ENCODE measurements around the gene ROBO1. TPM values are rescaled to one million over a fixed set of nuclear protein-coding genes. Genes with fewer than 3 reads are reported as not detected.

The ROBO1 gene
- total and polyA plus RNA-seq, 2 of the 8 experiments (the other 6 are each of a cell fraction or from before 2014, with no cell fraction given) = 51.4 to 91.0 TPM

DNA sequence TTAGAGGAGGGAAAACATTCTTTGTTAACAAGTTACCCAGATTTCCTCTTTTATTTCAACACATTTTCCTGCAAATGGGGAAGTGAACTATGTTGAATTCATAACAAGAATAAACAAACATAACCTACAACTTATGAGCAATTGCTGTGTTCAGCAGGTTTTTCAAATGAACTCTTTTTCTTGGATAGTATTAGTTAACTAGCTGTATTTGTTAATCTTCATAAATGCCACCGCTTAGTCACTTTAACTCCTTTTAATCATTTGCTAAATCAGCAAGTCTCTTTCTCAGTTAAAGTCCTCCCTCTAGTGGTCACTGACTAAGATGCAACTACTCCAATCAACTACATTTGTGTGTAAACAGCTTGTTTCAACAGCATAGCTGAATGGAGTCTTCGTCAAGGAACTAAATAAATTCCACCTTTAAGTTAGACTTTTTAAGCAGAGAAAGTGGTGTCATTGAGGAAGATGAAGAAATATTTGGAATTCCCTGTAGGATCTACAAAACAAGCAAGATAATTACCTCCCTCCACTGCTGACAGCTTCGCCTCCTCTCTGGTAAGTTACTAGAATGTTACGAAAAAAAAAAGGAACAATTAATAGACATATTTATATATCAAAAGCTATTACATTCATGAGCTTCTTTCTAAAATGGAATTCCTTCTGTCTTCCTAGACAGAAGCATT, 1122.0 kb downstream of the ROBO1 start (continued):
- TF ChIP-seq, protein P1, sequence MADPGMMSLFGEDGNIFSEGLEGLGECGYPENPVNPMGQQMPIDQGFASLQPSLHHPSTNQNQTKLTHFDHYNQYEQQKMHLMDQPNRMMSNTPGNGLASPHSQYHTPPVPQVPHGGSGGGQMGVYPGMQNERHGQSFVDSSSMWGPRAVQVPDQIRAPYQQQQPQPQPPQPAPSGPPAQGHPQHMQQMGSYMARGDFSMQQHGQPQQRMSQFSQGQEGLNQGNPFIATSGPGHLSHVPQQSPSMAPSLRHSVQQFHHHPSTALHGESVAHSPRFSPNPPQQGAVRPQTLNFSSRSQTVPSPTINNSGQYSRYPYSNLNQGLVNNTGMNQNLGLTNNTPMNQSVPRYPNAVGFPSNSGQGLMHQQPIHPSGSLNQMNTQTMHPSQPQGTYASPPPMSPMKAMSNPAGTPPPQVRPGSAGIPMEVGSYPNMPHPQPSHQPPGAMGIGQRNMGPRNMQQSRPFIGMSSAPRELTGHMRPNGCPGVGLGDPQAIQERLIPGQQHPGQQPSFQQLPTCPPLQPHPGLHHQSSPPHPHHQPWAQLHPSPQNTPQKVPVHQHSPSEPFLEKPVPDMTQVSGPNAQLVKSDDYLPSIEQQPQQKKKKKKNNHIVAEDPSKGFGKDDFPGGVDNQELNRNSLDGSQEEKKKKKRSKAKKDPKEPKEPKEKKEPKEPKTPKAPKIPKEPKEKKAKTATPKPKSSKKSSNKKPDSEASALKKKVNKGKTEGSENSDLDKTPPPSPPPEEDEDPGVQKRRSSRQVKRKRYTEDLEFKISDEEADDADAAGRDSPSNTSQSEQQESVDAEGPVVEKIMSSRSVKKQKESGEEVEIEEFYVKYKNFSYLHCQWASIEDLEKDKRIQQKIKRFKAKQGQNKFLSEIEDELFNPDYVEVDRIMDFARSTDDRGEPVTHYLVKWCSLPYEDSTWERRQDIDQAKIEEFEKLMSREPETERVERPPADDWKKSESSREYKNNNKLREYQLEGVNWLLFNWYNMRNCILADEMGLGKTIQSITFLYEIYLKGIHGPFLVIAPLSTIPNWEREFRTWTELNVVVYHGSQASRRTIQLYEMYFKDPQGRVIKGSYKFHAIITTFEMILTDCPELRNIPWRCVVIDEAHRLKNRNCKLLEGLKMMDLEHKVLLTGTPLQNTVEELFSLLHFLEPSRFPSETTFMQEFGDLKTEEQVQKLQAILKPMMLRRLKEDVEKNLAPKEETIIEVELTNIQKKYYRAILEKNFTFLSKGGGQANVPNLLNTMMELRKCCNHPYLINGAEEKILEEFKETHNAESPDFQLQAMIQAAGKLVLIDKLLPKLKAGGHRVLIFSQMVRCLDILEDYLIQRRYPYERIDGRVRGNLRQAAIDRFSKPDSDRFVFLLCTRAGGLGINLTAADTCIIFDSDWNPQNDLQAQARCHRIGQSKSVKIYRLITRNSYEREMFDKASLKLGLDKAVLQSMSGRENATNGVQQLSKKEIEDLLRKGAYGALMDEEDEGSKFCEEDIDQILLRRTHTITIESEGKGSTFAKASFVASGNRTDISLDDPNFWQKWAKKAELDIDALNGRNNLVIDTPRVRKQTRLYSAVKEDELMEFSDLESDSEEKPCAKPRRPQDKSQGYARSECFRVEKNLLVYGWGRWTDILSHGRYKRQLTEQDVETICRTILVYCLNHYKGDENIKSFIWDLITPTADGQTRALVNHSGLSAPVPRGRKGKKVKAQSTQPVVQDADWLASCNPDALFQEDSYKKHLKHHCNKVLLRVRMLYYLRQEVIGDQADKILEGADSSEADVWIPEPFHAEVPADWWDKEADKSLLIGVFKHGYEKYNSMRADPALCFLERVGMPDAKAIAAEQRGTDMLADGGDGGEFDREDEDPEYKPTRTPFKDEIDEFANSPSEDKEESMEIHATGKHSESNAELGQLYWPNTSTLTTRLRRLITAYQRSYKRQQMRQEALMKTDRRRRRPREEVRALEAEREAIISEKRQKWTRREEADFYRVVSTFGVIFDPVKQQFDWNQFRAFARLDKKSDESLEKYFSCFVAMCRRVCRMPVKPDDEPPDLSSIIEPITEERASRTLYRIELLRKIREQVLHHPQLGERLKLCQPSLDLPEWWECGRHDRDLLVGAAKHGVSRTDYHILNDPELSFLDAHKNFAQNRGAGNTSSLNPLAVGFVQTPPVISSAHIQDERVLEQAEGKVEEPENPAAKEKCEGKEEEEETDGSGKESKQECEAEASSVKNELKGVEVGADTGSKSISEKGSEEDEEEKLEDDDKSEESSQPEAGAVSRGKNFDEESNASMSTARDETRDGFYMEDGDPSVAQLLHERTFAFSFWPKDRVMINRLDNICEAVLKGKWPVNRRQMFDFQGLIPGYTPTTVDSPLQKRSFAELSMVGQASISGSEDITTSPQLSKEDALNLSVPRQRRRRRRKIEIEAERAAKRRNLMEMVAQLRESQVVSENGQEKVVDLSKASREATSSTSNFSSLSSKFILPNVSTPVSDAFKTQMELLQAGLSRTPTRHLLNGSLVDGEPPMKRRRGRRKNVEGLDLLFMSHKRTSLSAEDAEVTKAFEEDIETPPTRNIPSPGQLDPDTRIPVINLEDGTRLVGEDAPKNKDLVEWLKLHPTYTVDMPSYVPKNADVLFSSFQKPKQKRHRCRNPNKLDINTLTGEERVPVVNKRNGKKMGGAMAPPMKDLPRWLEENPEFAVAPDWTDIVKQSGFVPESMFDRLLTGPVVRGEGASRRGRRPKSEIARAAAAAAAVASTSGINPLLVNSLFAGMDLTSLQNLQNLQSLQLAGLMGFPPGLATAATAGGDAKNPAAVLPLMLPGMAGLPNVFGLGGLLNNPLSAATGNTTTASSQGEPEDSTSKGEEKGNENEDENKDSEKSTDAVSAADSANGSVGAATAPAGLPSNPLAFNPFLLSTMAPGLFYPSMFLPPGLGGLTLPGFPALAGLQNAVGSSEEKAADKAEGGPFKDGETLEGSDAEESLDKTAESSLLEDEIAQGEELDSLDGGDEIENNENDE (IDR thresholded peaks at IDR 0.05; ENCODE audit: insufficient replicate concordance, low read length) = peak; percentile 32
- TF ChIP-seq, protein P2, sequence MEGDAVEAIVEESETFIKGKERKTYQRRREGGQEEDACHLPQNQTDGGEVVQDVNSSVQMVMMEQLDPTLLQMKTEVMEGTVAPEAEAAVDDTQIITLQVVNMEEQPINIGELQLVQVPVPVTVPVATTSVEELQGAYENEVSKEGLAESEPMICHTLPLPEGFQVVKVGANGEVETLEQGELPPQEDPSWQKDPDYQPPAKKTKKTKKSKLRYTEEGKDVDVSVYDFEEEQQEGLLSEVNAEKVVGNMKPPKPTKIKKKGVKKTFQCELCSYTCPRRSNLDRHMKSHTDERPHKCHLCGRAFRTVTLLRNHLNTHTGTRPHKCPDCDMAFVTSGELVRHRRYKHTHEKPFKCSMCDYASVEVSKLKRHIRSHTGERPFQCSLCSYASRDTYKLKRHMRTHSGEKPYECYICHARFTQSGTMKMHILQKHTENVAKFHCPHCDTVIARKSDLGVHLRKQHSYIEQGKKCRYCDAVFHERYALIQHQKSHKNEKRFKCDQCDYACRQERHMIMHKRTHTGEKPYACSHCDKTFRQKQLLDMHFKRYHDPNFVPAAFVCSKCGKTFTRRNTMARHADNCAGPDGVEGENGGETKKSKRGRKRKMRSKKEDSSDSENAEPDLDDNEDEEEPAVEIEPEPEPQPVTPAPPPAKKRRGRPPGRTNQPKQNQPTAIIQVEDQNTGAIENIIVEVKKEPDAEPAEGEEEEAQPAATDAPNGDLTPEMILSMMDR (IDR thresholded peaks at IDR 0.05; ENCODE audit: control extremely low read depth in 1 of 3, insufficient read depth in 1 of 3, low read depth in 1 of 3, low read length in 3 of 3) = peak in 2 of 3 experiments; percentile 54 to 83; a peak in 2 of 4 replicates
- TF ChIP-seq, protein P3, sequence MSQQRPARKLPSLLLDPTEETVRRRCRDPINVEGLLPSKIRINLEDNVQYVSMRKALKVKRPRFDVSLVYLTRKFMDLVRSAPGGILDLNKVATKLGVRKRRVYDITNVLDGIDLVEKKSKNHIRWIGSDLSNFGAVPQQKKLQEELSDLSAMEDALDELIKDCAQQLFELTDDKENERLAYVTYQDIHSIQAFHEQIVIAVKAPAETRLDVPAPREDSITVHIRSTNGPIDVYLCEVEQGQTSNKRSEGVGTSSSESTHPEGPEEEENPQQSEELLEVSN (IDR thresholded peaks at IDR 0.05) = no peak
- TF ChIP-seq BRCA1 (IDR thresholded peaks at IDR 0.05; ENCODE audit: low read depth, low read length) (no peak), RAD21 (IDR thresholded peaks at IDR 0.05 in 1 of 2, conservative IDR thresholded peaks at IDR 0.05 in 1 of 2; ENCODE audit: low read depth in 2 of 2, low read length in 2 of 2) (peak; percentile 94 to 95), CHD1 (IDR thresholded peaks at IDR 0.05; ENCODE audit: low read depth, low read length) (no peak)
